Smooth muscle cell of the brain vasculature (primary cell): ENCODE data around the gene KCNQ1.

Experiments used
- DNase-seq: peaks from one replicate; pipeline ENCODE4 v3.0.0-alpha.2; 2012; ENCODE audit warnings: low read depth, low spot score

KCNQ1 gene

GRCh38 chr11:2441171-2441570 is 3.6 kb upstream of the KCNQ1 start:
- DNase-seq, result no peak

- DNase-seq, result no peak
Measured at GRCh38 chr11:2442589-2442988, 2.2 kb upstream of the KCNQ1 start.

GRCh38 chr11:2443406-2443805 is 1.4 kb upstream of the KCNQ1 start:
- DNase-seq, result no peak

- DNase-seq, result no peak
Measured at GRCh38 chr11:2443881-2444820, 657 bp upstream of the KCNQ1 start, which contains the start of gene TRPM5. Gene TRPM5 (minus strand): TSS chr11:2444514. CDS start chr11:2423036, 21,478 bp downstream.

GRCh38 chr11:2445746-2446551 is 1.1 kb downstream of the KCNQ1 start:
- DNase-seq, result no peak

GRCh38 chr11:2446590-2447252 is 1.9 kb downstream of the KCNQ1 start:
- no peak for DNase-seq

- DNase-seq, result no peak
Measured at GRCh38 chr11:2447253-2447950, 2.6 kb downstream of the KCNQ1 start.

- DNase-seq, result no peak
Measured at GRCh38 chr11:2447951-2448650, 3.3 kb downstream of the KCNQ1 start.

- DNase-seq, result no peak
Measured at GRCh38 chr11:2448661-2449547, 4.1 kb downstream of the KCNQ1 start.

GRCh38 chr11:2449548-2450320 is 4.9 kb downstream of the KCNQ1 start:
- DNase-seq, result no peak

GRCh38 chr11:2450321-2451041 is 5.7 kb downstream of the KCNQ1 start:
- DNase-seq, result no peak

- no peak for DNase-seq
Measured at GRCh38 chr11:2451336-2451735, 6.5 kb downstream of the KCNQ1 start.

- DNase-seq, result no peak
Measured at GRCh38 chr11:2451916-2452315, 7.1 kb downstream of the KCNQ1 start.

GRCh38 chr11:2452321-2453012 is 7.7 kb downstream of the KCNQ1 start:
- DNase-seq, result no peak

GRCh38 chr11:2453436-2453835 is 8.6 kb downstream of the KCNQ1 start:
- no peak for DNase-seq

- no peak for DNase-seq
Measured at GRCh38 chr11:2458321-2458720, 13.5 kb downstream of the KCNQ1 start.

- no peak for DNase-seq
Measured at GRCh38 chr11:2459016-2459725, 14.4 kb downstream of the KCNQ1 start.
